Stomach (tissue), 4 donors: ENCODE data around the gene IFNL1.

Experiments
- CTCF ChIP-seq, 7 experiments: fragments of 450-650 bp in 4 of 7; fragments of 200-600 bp in 3 of 7; sonication (generic) in 3 of 7; IDR thresholded peaks; one replicate each; pipeline ENCODE4 v1.5.1; 2016 to 2019; ENCODE audit warnings: antibody characterized with exemption in 7 of 7, control low read depth in 2 of 7, mild to moderate bottlenecking in 1 of 7
- POLR2A ChIP-seq, 4 donors: fragments of 450-650 bp; IDR thresholded peaks; one replicate each; pipeline ENCODE4 v1.6.1; 2016; ENCODE audit warnings: antibody characterized with exemption in 4 of 4, control low read depth in 2 of 4, mild to moderate bottlenecking in 1 of 4, moderate library complexity in 1 of 4

- no peak for TF ChIP-seq POLR2A (IDR thresholded peaks at IDR 0.05)
- TF ChIP-seq CTCF (IDR thresholded peaks at IDR 0.05), result no peak
Observed at GRCh38 chr19:39264306-39265290, 31.6 kb upstream of the IFNL1 start.
